ENCODE measurements around the gene LGALS9. TPM values are rescaled to one million over a fixed set of nuclear protein-coding genes. Genes with fewer than 3 reads are reported as not detected.

LGALS9 gene
- total RNA-seq, 2 donors from 2014 or later = 1.6 to 2.9 TPM

DNA sequence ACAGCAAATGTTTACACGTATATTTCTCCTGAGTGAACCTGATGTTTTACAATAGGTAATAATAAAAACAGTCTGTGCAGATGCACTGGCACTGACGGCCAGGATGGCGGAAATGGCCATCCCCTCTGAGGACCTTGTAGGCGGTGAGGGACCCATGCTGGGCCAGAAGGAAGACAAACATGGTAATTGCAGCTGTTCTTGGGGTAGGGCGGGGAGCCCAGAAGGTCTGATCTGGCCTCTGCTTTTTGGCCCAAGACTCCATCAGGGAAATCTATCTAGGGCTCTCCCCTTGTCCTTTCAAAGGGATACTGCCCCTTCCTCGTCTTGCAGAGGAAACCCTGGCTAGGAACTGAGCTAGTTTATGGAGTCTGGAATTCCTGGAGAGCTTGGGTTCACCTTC lies 7.4 kb upstream of the LGALS9 start:
- H3K9me3 Mint-ChIP-seq = no peaks in the 10 kb centered on the region
- 93 to 96% methylated on average over 4 to 6 of the region's 6 CpGs for WGBS, 2 experiments (ENCODE audit: insufficient coverage in 1 of 2, insufficient read length in 1 of 2)

DNA sequence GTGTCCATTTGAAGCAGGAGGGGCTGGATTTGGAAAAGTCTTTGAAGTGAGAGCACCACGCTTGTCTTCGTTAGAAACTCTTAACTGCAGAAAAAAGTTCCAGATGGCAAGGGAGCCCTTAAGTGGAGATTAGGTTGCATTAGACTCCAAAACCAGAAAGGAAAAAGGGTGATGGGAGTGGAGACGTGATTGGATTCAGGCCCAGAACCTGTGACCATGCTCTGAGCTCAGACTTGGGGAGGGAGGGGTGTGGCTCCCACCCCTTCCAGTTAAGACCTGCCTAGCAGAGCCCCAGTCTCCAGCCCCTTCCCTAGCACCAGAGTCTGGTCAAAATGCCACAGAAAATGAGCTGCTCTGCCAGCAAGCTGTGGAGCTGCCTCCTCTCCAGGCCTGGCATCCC lies 6.4 kb upstream of the LGALS9 start:
- Histone ChIP-seq H3K4me3 (ENCODE audit: low read length) (no peak overlapping the region), H3K27ac (ENCODE audit: low read depth, low read length) (no peak overlapping the region), H3K9ac (ENCODE audit: extremely low read depth, low read length, poor library complexity, severe bottlenecking) (no peak overlapping the region), H3K36me3 (ENCODE audit: control insufficient read depth, insufficient read depth, low read length) (peaks cover 20% of the 10 kb centered on the region), H3K9me3 (ENCODE audit: control insufficient read depth, low read length) (no peaks in the 10 kb centered on the region), H3K4me1 (ENCODE audit: control insufficient read depth, insufficient read depth, low read length) (no peaks in the 10 kb centered on the region), H3K27me3 (ENCODE audit: control insufficient read depth, insufficient read depth, low read length, poor library complexity, severe bottlenecking) (no peaks in the 10 kb centered on the region)
- no peaks in the 10 kb centered on the region for H3K9me3 Mint-ChIP-seq
- H3K4me1 Mint-ChIP-seq = no peaks in the 10 kb centered on the region
- no peak for DNase-seq
- peaks cover 36% of the 10 kb centered on the region for H3K36me3 Mint-ChIP-seq (ENCODE audit: low read depth)
- WGBS, 2 experiments (ENCODE audit: insufficient coverage in 1 of 2, insufficient read length in 1 of 2) = 93 to 100% methylated on average over 2 to 3 of the region's 3 CpGs
- no peak overlapping the region for H3K4me3 Mint-ChIP-seq
- H3K27ac Mint-ChIP-seq = no peak overlapping the region
- H3K27me3 Mint-ChIP-seq (ENCODE audit: insufficient read depth) = no peaks in the 10 kb centered on the region
- TF ChIP-seq, protein P1, sequence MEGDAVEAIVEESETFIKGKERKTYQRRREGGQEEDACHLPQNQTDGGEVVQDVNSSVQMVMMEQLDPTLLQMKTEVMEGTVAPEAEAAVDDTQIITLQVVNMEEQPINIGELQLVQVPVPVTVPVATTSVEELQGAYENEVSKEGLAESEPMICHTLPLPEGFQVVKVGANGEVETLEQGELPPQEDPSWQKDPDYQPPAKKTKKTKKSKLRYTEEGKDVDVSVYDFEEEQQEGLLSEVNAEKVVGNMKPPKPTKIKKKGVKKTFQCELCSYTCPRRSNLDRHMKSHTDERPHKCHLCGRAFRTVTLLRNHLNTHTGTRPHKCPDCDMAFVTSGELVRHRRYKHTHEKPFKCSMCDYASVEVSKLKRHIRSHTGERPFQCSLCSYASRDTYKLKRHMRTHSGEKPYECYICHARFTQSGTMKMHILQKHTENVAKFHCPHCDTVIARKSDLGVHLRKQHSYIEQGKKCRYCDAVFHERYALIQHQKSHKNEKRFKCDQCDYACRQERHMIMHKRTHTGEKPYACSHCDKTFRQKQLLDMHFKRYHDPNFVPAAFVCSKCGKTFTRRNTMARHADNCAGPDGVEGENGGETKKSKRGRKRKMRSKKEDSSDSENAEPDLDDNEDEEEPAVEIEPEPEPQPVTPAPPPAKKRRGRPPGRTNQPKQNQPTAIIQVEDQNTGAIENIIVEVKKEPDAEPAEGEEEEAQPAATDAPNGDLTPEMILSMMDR (conservative IDR thresholded peaks at IDR 0.05) = no peak

More for the DNA sequence above, 7.4 kb upstream of the LGALS9 start:
- no peaks in the 10 kb centered on the region for H3K4me1 Mint-ChIP-seq
- Histone ChIP-seq H3K36me3 (ENCODE audit: control insufficient read depth, insufficient read depth, low read length) (peaks cover 23% of the 10 kb centered on the region), H3K9ac (ENCODE audit: extremely low read depth, low read length, poor library complexity, severe bottlenecking) (no peak overlapping the region), H3K9me3 (ENCODE audit: control insufficient read depth, low read length) (no peaks in the 10 kb centered on the region), H3K27ac (ENCODE audit: low read depth, low read length) (no peak overlapping the region), H3K4me3 (ENCODE audit: low read length) (no peak overlapping the region), H3K27me3 (ENCODE audit: control insufficient read depth, insufficient read depth, low read length, poor library complexity, severe bottlenecking) (no peaks in the 10 kb centered on the region), H3K4me1 (ENCODE audit: control insufficient read depth, insufficient read depth, low read length) (no peaks in the 10 kb centered on the region)
- peaks cover 37% of the 10 kb centered on the region for H3K36me3 Mint-ChIP-seq (ENCODE audit: low read depth)
- DNase-seq = no peak
- H3K27ac Mint-ChIP-seq = no peak overlapping the region
- no peak overlapping the region for H3K4me3 Mint-ChIP-seq
- H3K27me3 Mint-ChIP-seq (ENCODE audit: insufficient read depth) = no peaks in the 10 kb centered on the region
- TF ChIP-seq, protein P1 (conservative IDR thresholded peaks at IDR 0.05) = no peak

DNA sequence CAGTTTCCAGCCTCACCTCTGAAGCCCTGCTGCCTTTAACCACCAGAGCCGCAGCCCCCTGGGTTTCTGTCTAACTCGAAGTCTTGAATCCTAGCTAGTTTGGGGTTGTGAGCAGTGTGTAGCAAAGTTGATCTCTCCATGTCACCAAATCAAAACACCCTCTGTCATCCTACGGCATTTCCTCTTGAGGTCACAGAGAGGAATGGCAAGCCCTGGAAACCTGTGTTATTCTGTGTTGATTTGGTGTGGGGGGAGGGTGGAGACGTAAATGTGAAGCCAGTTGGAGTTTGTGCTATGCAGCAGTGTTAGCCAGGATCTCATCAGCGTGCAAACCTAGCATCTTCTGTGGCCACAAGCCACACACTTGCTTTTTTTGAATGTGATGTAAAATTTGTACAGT lies 5.1 kb upstream of the LGALS9 start:
- H3K9ac ChIP-seq (ENCODE audit: extremely low read depth, low read length, poor library complexity, severe bottlenecking) = no peak overlapping the region
- H3K27ac ChIP-seq (ENCODE audit: low read depth, low read length) = no peak overlapping the region
- Mint-ChIP-seq H3K27ac (no peak overlapping the region), H3K4me3 (no peak overlapping the region), H3K9me3 (no peaks in the 10 kb centered on the region), H3K27me3 (ENCODE audit: insufficient read depth) (no peaks in the 10 kb centered on the region), H3K4me1 (peaks cover 2% of the 10 kb centered on the region), H3K36me3 (ENCODE audit: low read depth) (peaks cover 30% of the 10 kb centered on the region)
- 60 to 97% methylated on average over 1 to 4 of the region's 5 CpGs for WGBS, 2 experiments (ENCODE audit: insufficient coverage in 1 of 2, insufficient read length in 1 of 2)
- peaks cover 20% of the 10 kb centered on the region for H3K36me3 ChIP-seq (ENCODE audit: control insufficient read depth, insufficient read depth, low read length)
- no peaks in the 10 kb centered on the region for H3K27me3 ChIP-seq (ENCODE audit: control insufficient read depth, insufficient read depth, low read length, poor library complexity, severe bottlenecking)
- no peak overlapping the region for H3K4me3 ChIP-seq (ENCODE audit: low read length)
- no peaks in the 10 kb centered on the region for H3K9me3 ChIP-seq (ENCODE audit: control insufficient read depth, low read length)
- TF ChIP-seq, protein P1 (conservative IDR thresholded peaks at IDR 0.05) = no peak
- no peaks in the 10 kb centered on the region for H3K4me1 ChIP-seq (ENCODE audit: control insufficient read depth, insufficient read depth, low read length)
- no peak for DNase-seq

Measured in endodermal cell (in vitro differentiated cells).